Endothelial cell of umbilical vein (primary cell): ENCODE data around the gene DOLPP1.

Source experiments
- CTCF ChIP-seq, 2 donors: IDR thresholded peaks; 1 replicate in 1 of 2; 2 replicates in 1 of 2; pipeline ENCODE4 v1.5.1; 2011; ENCODE audit warnings: low read length in 2 of 2, mild to moderate bottlenecking in 2 of 2, moderate library complexity in 2 of 2, control low read depth in 1 of 2, inconsistent platforms in 1 of 2, low read depth in 1 of 2; ENCODE audit not compliant: insufficient read depth in 1 of 2; ENCODE audit errors: extremely low read depth in 1 of 2
- EZH2 ChIP-seq: IDR thresholded peaks from 2 replicates; pipeline ENCODE4 v1.6.1; 2012; ENCODE audit warnings: borderline replicate concordance, low read depth, mild to moderate bottlenecking, moderate library complexity, low read length, inconsistent platforms; ENCODE audit not compliant: severe bottlenecking
- FOS ChIP-seq: IDR thresholded peaks from 2 replicates; pipeline ENCODE4 v1.6.1; 2011; ENCODE audit warnings: mild to moderate bottlenecking, low read length, moderate library complexity, borderline replicate concordance; ENCODE audit not compliant: insufficient read depth
- GATA2 ChIP-seq: IDR thresholded peaks from 2 replicates; pipeline ENCODE4 v1.7.0; 2011; ENCODE audit warnings: low read depth, mild to moderate bottlenecking, moderate library complexity, mixed read lengths, low read length; ENCODE audit not compliant: insufficient read length, insufficient read depth
- JUN ChIP-seq: IDR thresholded peaks from 2 replicates; pipeline ENCODE4 v1.6.1; 2011; ENCODE audit warnings: borderline replicate concordance, low read depth; ENCODE audit not compliant: insufficient read length, insufficient read depth
- MAX ChIP-seq: IDR thresholded peaks from 2 replicates; pipeline ENCODE4 v1.6.1; 2011; ENCODE audit not compliant: insufficient read depth, insufficient read length
- MYC ChIP-seq: IDR thresholded peaks from one replicate; pipeline ENCODE4 v1.6.1; 2011; ENCODE audit warnings: mild to moderate bottlenecking, low read depth, low read length
- POLR2A ChIP-seq: IDR thresholded peaks from 2 replicates; pipeline ENCODE4 v1.6.1; 2012; ENCODE audit warnings: low read depth, mild to moderate bottlenecking, control low read depth, low read length
- POLR2AphosphoS5 ChIP-seq: IDR thresholded peaks from 2 replicates; pipeline ENCODE4 v1.6.1; 2012; ENCODE audit warnings: low read depth, mild to moderate bottlenecking, control low read depth, low read length, moderate library complexity; ENCODE audit not compliant: insufficient read depth

DNA sequence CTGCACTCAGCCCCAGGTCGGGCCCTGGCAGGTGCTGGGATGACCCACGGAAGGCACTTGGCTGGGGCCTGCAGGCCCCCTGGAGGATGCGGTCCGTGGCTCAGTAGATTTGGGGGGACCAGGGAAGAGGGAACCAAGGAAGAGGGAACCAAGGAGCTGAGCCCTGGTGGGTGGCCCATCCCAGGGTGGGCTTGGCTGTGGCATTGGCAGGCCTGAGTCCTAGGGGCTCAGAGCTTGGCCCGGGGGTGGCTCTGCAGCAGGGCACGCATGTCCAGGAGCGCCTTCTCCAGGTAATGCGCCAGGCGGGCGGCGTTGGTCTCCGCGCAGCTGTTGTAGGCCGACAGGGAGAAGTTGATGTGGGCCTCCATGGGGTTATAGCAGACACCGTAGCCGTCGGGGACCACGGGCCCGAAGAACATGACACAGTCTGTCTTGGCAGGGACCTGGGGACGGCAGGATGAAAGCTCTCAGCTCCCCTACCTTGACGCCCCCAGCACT lies 14.3 kb downstream of the DOLPP1 start:
- no peak for TF ChIP-seq CTCF (IDR thresholded peaks at IDR 0.05; ENCODE audit: extremely low read depth in 1 of 2, insufficient read depth in 1 of 2, low read depth in 1 of 2, low read length in 2 of 2)
- no peak for TF ChIP-seq POLR2AphosphoS5
- TF ChIP-seq EZH2, result no peak
- no peak for TF ChIP-seq MYC
- TF ChIP-seq POLR2A, result no peak
- TF ChIP-seq MAX, result no peak
- no peak for TF ChIP-seq GATA2
- no peak for TF ChIP-seq FOS
- TF ChIP-seq JUN, result no peak
